Uterus (tissue), 4 donors: ENCODE measurements around the gene LPXN. TPM values are rescaled to one million over a fixed set of nuclear protein-coding genes. Genes with fewer than 3 reads are reported as not detected.

ENCODE experiments used
- DNase-seq, 2 donors: peaks; one replicate each; pipeline ENCODE4 v3.0.0-alpha.2; 2019 to 2020
- H3K27ac ChIP-seq, 2 donors: fragments of 200-600 bp; sonication (generic); 1 replicate in 1 of 2; 2 replicates in 1 of 2; pipeline ENCODE4 v1.5.1; 2016 to 2018
- H3K27me3 ChIP-seq, 2 donors: fragments of 200-600 bp; sonication (generic); one replicate each; pipeline ENCODE4 v1.5.1; 2018 to 2019; ENCODE audit warnings: control low read depth in 1 of 2
- H3K36me3 ChIP-seq, 2 donors: fragments of 200-600 bp; sonication (generic); one replicate each; pipeline ENCODE4 v1.5.1; 2019; ENCODE audit warnings: control low read depth in 1 of 2
- H3K4me1 ChIP-seq, 2 donors: fragments of 200-600 bp; sonication (generic); one replicate each; pipeline ENCODE4 v1.5.1; 2018 to 2019; ENCODE audit warnings: control low read depth in 1 of 2
- H3K4me3 ChIP-seq, 2 donors: fragments of 200-600 bp; sonication (generic); 1 replicate in 1 of 2; 2 replicates in 1 of 2; pipeline ENCODE4 v1.5.1; 2018 to 2019; ENCODE audit warnings: mild to moderate bottlenecking in 1 of 2
- H3K9me3 ChIP-seq, 2 donors: fragments of 200-600 bp; sonication (generic); one replicate each; pipeline ENCODE4 v1.5.1; 2019; ENCODE audit warnings: control low read depth in 1 of 2
- POLR2A ChIP-seq, 2 donors: fragments of 450-650 bp; IDR thresholded peaks; one replicate each; pipeline ENCODE4 v1.6.1; 2016; ENCODE audit warnings: antibody characterized with exemption in 2 of 2, mild to moderate bottlenecking in 1 of 2, moderate library complexity in 1 of 2
- intact Hi-C: fragments of 100-400 bp; cut with DNase I; formaldehyde crosslinking; loops from one replicate; pipeline ENCODE4 v1.15.1; 2023; ENCODE audit warnings: low total_unique reads
- total RNA-seq, 4 donors: library from RNA; depleted of rRNA in 3 of 4; stranded (reverse); fragments of >200 nt in 3 of 4; gene quantifications; one replicate each; pipeline versions ENCODE4 v1.1.0 to v1.2.4, GENCODE V29; 2014 to 2023
- TF ChIP-seq, protein P1 (sequence below), 4 experiments: fragments of 200-600 bp in 2 of 4; fragments of 450-650 bp in 2 of 4; sonication (generic) in 2 of 4; IDR thresholded peaks; one replicate each; pipeline ENCODE4 v1.5.1; 2016 to 2019; ENCODE audit warnings: antibody characterized with exemption in 4 of 4, mild to moderate bottlenecking in 2 of 4, moderate library complexity in 1 of 4
- donor health status: DM: yes; HTN: yes; CAD: no.

Gene LPXN
- total RNA-seq, 4 donors from 2014 or later: 0.59 to 11.1 (median 8.8) TPM

DNA sequence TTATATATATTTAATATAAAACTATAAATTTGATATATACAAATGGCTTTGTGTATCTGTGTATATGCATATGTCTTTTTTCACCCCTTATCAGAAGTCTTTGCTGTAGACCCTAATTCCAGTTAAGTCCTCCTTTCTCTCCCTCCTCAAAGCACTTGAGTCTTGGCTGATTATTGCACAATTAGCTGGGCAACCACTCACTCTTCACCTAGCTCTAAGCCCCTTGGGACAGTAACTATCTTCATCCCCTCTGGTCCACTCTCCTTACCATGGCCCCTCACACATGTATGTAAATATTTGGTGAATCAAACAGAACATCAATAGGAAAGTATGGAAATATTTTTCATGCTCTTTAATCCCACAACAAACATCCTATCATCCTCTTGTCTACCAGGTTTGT lies 66.8 kb downstream of the LPXN start:
- no peak for DNase-seq
- intact Hi-C loops: no loop called here
- TF ChIP-seq, protein P1, sequence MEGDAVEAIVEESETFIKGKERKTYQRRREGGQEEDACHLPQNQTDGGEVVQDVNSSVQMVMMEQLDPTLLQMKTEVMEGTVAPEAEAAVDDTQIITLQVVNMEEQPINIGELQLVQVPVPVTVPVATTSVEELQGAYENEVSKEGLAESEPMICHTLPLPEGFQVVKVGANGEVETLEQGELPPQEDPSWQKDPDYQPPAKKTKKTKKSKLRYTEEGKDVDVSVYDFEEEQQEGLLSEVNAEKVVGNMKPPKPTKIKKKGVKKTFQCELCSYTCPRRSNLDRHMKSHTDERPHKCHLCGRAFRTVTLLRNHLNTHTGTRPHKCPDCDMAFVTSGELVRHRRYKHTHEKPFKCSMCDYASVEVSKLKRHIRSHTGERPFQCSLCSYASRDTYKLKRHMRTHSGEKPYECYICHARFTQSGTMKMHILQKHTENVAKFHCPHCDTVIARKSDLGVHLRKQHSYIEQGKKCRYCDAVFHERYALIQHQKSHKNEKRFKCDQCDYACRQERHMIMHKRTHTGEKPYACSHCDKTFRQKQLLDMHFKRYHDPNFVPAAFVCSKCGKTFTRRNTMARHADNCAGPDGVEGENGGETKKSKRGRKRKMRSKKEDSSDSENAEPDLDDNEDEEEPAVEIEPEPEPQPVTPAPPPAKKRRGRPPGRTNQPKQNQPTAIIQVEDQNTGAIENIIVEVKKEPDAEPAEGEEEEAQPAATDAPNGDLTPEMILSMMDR (IDR thresholded peaks at IDR 0.05): no peak
- TF ChIP-seq POLR2A (IDR thresholded peaks at IDR 0.05): no peak
- no peak overlapping the region for H3K4me3 ChIP-seq
- no peaks in the 10 kb centered on the region for H3K27me3 ChIP-seq
- H3K27ac ChIP-seq: no peak overlapping the region
- H3K9me3 ChIP-seq: no peaks in the 10 kb centered on the region
- H3K36me3 ChIP-seq: no peaks in the 10 kb centered on the region
- no peaks in the 10 kb centered on the region for H3K4me1 ChIP-seq

DNA sequence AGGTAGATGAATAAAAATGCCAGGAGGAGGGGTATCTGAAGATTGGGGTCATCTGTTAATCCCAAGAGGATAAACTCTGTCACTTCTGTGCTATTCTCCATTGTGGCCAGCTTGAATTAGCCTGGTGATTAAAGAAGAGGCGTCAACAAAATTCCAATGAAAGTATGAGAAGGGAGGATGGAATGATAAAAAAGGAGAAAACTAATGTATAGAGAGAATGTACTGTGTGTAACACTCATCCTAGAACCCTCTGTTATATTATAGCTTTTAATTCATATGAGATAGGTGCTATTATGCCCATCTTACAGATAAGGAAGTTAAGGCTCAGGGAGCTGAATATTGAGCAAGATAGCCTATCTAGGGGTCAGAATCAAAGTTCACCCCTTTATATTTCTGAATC lies 67.7 kb downstream of the LPXN start, which contains the start of gene OR5B21:
Gene OR5B21, minus strand, starts transcription at position 101 of the 400 bp plus-strand sequence. Its CDS starts 0 bp downstream, at position 101.
- Histone ChIP-seq H3K36me3 (no peaks in the 10 kb centered on the region), H3K4me1 (no peaks in the 10 kb centered on the region), H3K4me3 (no peak within 1 kb of the TSS), H3K27me3 (no peaks in the 10 kb centered on the region), H3K27ac (no peak within 1 kb of the TSS), H3K9me3 (no peaks in the 10 kb centered on the region)
- intact Hi-C loops: no loop called here
- TF ChIP-seq POLR2A (IDR thresholded peaks at IDR 0.05): no peak
- TF ChIP-seq, protein P1 (IDR thresholded peaks at IDR 0.05): no peak
- no peak for DNase-seq

DNA sequence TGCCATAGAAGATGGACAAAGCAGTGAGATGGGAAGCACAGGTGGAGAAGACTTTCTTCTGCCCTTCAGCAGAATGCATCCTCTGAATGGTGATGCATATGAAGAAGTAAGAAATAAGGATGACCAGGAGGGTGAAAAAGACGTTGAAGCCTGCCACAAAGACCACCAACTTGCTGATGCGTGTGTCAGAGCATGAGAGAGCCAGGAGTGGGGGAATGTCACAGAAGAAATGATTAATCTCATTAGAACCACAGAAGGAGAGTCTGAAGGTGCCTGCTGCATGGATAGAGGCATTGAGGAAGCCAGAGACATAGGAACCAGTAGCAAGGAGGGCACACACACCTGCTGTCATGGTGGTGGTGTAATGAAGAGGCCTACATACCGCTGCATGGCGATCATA lies 68.3 kb downstream of the LPXN start:
- no peaks in the 10 kb centered on the region for H3K4me1 ChIP-seq
- no peaks in the 10 kb centered on the region for H3K36me3 ChIP-seq
- H3K27me3 ChIP-seq: no peaks in the 10 kb centered on the region
- no peaks in the 10 kb centered on the region for H3K9me3 ChIP-seq
- H3K27ac ChIP-seq: no peak overlapping the region
- intact Hi-C loops: no loop called here
- TF ChIP-seq POLR2A (IDR thresholded peaks at IDR 0.05): no peak
- TF ChIP-seq, protein P1 (IDR thresholded peaks at IDR 0.05): no peak
- no peak overlapping the region for H3K4me3 ChIP-seq
- DNase-seq: no peak

DNA sequence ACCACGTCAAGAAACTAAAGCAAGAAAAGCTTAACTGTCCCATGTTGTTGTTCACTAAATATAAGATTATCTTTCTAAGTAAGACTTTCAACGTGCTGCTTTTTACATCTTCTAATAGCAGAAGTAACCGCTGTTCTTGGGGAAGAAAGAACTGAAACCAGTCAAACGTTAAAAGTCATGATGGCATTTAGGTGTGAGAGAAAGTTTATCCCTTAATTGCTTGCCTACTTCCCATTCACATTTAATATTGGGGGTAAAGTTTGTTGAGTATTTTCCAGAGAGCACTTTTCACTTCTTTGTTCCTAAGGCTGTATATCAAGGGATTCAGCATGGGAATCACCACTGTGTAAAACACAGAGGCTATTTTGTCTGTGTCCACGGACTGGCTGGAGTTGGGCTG lies 68.7 kb downstream of the LPXN start:
- Histone ChIP-seq H3K4me3 (no peak overlapping the region), H3K9me3 (no peaks in the 10 kb centered on the region), H3K4me1 (no peaks in the 10 kb centered on the region), H3K36me3 (no peaks in the 10 kb centered on the region), H3K27ac (no peak overlapping the region), H3K27me3 (no peaks in the 10 kb centered on the region)
- intact Hi-C loops: no loop called here
- no peak for TF ChIP-seq POLR2A (IDR thresholded peaks at IDR 0.05)
- TF ChIP-seq, protein P1 (IDR thresholded peaks at IDR 0.05): no peak
- no peak for DNase-seq

DNA sequence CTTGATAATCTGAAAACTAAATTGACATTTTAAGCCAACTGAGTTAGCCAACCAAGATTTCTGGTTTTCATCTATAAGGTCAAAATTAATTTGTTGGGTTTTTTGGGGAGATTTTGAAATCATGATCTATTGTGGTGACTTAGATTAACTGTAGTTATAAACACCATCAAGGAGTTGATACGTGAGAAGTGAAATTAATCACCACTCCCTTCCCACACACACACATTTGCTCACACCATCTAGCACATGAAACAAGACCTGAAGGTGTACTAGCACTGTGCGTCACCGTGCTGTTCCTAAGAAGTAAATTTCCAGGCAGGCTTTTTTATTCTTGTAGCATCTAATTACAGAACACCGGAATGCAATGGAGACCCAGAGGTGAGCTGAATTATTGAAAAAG lies 69.8 kb downstream of the LPXN start:
- no peaks in the 10 kb centered on the region for H3K36me3 ChIP-seq
- H3K27me3 ChIP-seq: no peaks in the 10 kb centered on the region
- no peaks in the 10 kb centered on the region for H3K4me1 ChIP-seq
- H3K27ac ChIP-seq: no peak overlapping the region
- no peaks in the 10 kb centered on the region for H3K9me3 ChIP-seq
- no peak for TF ChIP-seq POLR2A (IDR thresholded peaks at IDR 0.05)
- TF ChIP-seq, protein P1 (IDR thresholded peaks at IDR 0.05): no peak
- intact Hi-C loops: no loop called here
- no peak for DNase-seq
- no peak overlapping the region for H3K4me3 ChIP-seq
